Activated naive CD4-positive, alpha-beta T cell treated with anti-CD3 and anti-CD28 coated beads, Interleukin-2, amount 10 ng/mL, durations not matched to agents 7 days and 5 days (primary cell): ENCODE data around the gene GALNT1.

Experiments used
- CTCF ChIA-PET: fragments of 350-600 bp; sonication (Branson Sonifier 250); formaldehyde crosslinking; loops from one replicate; lab custom pipeline; 2021; ENCODE audit warnings: antibody characterized with exemption; lab: Charles Lee
- DNase-seq: peaks from one replicate; pipeline ENCODE4 v3.0.0-alpha.2; 2020
- H3K27ac Mint-ChIP-seq: one replicate; pipeline ENCODE4 v1.8.0; 2021; ENCODE audit warnings: mild to moderate bottlenecking, moderate library complexity, mixed read lengths
- H3K27me3 Mint-ChIP-seq: one replicate; pipeline ENCODE4 v1.8.0; 2021; ENCODE audit warnings: mild to moderate bottlenecking, mixed read lengths
- H3K36me3 Mint-ChIP-seq: one replicate; pipeline ENCODE4 v1.8.0; 2021; ENCODE audit warnings: mixed read lengths
- H3K4me1 Mint-ChIP-seq: one replicate; pipeline ENCODE4 v1.8.0; 2021; ENCODE audit warnings: mixed read lengths
- H3K4me3 Mint-ChIP-seq: one replicate; pipeline ENCODE4 v1.8.0; 2021; ENCODE audit warnings: mild to moderate bottlenecking, moderate library complexity, mixed read lengths
- H3K9me3 Mint-ChIP-seq: one replicate; pipeline ENCODE4 v1.8.0; 2021; ENCODE audit warnings: mixed read lengths

Gene GALNT1

DNA sequence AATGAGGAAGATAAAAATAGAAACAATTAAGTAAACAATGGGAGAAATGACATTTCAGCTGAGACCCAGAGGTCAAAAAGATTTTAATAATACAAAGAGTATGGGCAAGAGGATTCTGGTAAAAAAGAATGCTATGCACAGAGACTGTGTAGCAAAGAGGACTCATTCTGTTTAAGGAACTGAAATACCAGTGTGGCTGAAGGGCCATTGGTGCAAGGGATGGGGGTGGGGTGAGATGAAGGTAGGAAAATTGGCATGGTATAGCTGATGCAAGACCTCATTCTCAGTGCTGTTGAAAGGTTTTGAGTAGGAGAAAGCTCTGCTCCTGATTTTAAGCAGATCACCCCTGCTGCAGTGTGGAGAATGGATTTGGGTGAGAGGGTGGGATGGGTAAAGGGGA, 10.8 kb downstream of the GALNT1 start:
- CTCF ChIA-PET, result interaction anchor here (0.5 kb wide), 1 partner anchor 34 kb away, joined by 3 read pairs; no protein-coding TSS in a partner anchor

DNA sequence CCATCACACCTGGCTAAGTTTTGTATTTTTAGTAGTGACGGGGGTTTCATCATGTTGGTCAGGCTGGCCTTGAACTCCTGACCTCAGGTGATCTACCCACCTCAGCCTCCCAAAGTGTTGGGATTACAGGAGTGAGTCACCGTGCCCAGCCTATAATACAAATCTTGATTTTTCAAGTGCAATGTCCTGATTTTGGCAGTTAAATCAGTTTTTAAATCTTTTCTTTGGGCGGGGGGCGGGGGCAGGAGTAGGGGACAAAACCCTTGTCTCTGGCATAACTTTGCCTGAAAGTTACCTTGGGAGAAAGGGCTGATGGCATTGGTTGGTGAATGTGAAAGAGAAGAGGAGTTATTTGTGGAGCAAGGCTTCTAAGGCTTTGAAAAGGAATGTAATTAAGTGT, 12.3 kb downstream of the GALNT1 start:
- Mint-ChIP-seq H3K4me3 (no peak overlapping the region), H3K9me3 (peaks cover 4% of the 10 kb centered on the region), H3K36me3 (peaks cover 5% of the 10 kb centered on the region), H3K27me3 (no peaks in the 10 kb centered on the region), H3K4me1 (no peaks in the 10 kb centered on the region), H3K27ac (no peak overlapping the region)
- no peak for DNase-seq
- CTCF ChIA-PET, result no interaction called here

More for the DNA sequence above, 10.8 kb downstream of the GALNT1 start:
- Mint-ChIP-seq H3K27me3 (no peaks in the 10 kb centered on the region), H3K4me1 (peaks cover 3% of the 10 kb centered on the region), H3K9me3 (peaks cover 11% of the 10 kb centered on the region), H3K27ac (no peak overlapping the region), H3K4me3 (no peak overlapping the region), H3K36me3 (peaks cover 17% of the 10 kb centered on the region)
- no peak for DNase-seq

DNA sequence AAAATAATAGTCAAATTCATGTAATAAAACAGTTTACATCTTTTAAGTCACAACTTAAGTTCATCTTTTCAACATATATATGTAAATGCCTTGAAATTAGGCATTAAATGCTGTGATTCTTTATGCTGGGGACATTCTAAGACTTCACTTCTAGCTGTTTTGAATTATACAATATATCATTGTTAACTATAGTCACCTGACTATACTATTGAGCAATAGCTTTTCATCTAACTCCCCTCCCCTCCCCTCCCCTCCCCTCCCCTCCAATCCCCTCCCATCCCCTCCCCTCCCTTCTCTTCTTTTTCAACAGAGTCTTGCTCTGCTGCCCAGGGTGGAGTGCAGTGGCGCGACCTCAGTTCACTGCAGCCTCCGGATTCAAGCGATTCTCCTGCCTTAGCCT, 16.2 kb downstream of the GALNT1 start:
- Mint-ChIP-seq H3K27ac (no peak overlapping the region), H3K9me3 (peaks cover 25% of the 10 kb centered on the region), H3K36me3 (peaks cover 16% of the 10 kb centered on the region), H3K27me3 (no peaks in the 10 kb centered on the region), H3K4me3 (no peak overlapping the region), H3K4me1 (no peaks in the 10 kb centered on the region)
- CTCF ChIA-PET, result no interaction called here
- no peak for DNase-seq

DNA sequence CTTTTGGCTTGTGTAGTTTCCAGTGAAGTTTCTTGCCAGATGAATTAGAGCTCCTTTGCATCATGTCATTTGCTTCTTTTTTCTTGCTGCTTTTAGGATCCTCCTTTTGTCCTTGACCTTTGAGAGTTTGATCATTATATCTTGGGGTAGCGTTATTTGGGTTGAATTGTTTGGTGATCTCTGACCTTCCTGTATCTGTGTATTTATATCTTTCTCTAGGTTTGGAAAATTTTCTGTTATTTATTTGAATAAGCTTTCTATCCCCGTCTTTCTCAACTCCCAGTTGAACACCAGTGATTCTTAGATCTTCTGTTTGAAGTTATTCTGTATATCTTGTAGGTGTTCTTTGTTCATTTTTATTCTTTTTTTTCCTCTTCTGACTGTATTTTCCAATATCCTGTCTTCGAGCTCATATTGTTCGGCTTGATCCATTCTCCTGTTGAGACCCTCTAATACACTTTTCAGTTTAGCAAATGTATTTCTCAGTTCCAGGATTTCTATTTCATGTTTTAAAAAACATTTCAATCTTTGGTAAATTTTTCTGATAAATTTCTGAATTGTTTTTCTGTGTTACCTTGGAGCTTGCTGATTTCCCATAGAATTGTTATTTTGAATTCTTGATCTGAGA, 20.8 kb downstream of the GALNT1 start:
- H3K4me1 Mint-ChIP-seq, result no peaks in the 10 kb centered on the region
- CTCF ChIA-PET, result no interaction called here
- no peaks in the 10 kb centered on the region for H3K27me3 Mint-ChIP-seq
- H3K4me3 Mint-ChIP-seq, result no peak overlapping the region
- DNase-seq, result no peak
- peaks cover 42% of the 10 kb centered on the region for H3K9me3 Mint-ChIP-seq
- peaks cover 31% of the 10 kb centered on the region for H3K36me3 Mint-ChIP-seq
- no peak overlapping the region for H3K27ac Mint-ChIP-seq

DNA sequence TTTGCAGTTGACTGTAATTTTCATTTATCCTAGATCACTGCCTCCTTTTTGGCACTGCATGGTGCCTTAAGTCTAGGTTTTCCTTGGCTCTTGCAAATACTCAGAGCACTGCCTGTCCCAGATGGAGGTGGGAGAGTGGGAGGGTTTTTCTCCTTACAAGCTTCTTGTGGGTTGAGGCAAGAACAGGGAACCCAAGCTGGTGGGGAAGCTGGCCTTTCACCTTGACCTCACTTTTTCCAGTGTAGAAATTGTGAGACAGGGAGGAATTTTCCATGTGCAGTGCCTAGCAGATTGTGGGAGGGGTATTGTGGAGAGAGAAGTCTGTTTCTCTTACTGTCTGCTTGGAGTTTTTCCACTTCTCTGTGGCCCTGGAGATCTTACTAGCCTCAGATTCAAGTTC, 21.5 kb downstream of the GALNT1 start:
- CTCF ChIA-PET, result no interaction called here
- H3K36me3 Mint-ChIP-seq, result peaks cover 31% of the 10 kb centered on the region
- H3K27ac Mint-ChIP-seq, result no peak overlapping the region
- H3K4me1 Mint-ChIP-seq, result no peaks in the 10 kb centered on the region
- no peaks in the 10 kb centered on the region for H3K27me3 Mint-ChIP-seq
- peaks cover 42% of the 10 kb centered on the region for H3K9me3 Mint-ChIP-seq
- no peak overlapping the region for H3K4me3 Mint-ChIP-seq
- DNase-seq, result no peak

DNA sequence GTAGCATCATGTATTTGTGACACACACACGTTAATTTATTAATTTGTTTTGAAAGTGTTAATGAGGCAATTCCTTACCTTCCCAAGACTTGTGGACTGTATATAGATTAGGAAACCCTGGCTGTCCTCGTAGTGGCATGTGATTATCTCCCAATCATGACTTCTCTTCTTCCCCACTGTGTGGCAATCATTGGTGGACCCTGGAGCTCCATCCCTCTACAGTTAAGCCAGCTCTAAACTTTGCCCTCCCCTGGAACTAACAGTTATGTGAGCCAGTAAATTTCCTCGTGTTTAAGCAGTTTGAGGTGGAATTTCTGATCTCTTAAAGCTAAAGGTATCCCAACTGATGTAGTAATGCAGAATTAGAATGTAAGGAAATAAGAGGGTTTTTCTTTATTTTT, 22.0 kb downstream of the GALNT1 start:
- H3K36me3 Mint-ChIP-seq, result peaks cover 31% of the 10 kb centered on the region
- H3K27ac Mint-ChIP-seq, result no peak overlapping the region
- H3K4me1 Mint-ChIP-seq, result no peaks in the 10 kb centered on the region
- no peaks in the 10 kb centered on the region for H3K27me3 Mint-ChIP-seq
- no peak overlapping the region for H3K4me3 Mint-ChIP-seq
- DNase-seq, result no peak
- H3K9me3 Mint-ChIP-seq, result peaks cover 38% of the 10 kb centered on the region
- CTCF ChIA-PET, result no interaction called here

DNA sequence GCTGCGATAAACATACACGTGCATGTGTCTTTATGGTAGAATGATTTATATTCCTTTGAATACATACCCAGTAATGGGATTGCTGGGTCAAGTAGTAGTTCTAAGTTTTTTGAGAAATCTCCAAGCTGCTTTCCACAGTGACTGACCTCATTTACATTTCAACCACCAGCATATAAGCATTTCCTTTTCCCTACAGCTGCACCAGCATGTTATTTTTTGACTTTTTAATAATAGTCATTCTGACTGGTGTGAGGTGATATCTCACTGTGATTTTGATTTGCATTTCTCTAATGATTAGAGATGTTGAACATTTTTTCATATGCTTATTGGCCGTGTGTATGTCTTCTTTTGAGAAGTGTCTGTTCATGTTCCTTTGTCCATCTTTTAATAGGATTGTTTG, 22.8 kb downstream of the GALNT1 start:
- CTCF ChIA-PET, result interaction anchor here (2.5 kb wide), 1 partner anchor 12 kb away, joined by 10 read pairs; no protein-coding TSS in a partner anchor
- Mint-ChIP-seq H3K4me3 (no peak overlapping the region), H3K4me1 (no peaks in the 10 kb centered on the region), H3K27me3 (no peaks in the 10 kb centered on the region), H3K9me3 (peaks cover 38% of the 10 kb centered on the region), H3K27ac (no peak overlapping the region), H3K36me3 (peaks cover 29% of the 10 kb centered on the region)
- no peak for DNase-seq

DNA sequence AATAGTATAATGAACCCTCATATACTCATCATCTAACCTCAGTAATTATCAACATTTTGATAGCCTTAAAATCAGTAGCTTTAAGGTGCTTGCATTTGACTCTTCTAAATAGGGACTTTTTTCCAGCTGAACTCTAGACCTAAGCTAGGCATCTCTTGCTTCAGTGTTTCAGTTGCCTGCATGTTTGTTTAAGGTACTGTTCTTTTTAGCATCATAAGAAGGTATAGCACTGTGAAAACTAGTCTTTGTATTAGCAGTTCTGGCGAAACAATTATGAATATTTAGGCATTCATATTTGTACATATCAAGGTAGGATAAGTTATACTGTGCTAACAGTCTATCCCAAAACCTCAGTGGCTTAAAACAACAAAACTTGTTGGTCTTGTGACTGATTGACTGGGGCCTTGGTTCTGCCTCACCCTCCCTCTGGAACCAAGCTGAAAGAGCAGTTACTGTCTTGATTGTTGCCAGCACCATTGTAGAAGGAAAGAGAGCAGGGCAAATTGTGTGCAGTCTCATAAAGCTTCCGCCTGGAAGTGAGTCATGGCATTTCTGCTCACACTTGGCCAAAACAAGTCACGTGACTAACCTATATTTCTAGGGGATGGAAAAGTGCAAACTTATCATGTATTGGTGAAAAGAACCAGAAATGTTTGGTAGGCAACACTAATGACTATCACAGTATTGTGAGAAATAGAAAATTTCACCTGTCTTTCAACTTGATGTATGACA, 24.3 kb downstream of the GALNT1 start:
- Mint-ChIP-seq H3K27me3 (no peaks in the 10 kb centered on the region), H3K4me1 (no peaks in the 10 kb centered on the region), H3K4me3 (no peak overlapping the region), H3K27ac (no peak overlapping the region), H3K9me3 (peaks cover 31% of the 10 kb centered on the region), H3K36me3 (peaks cover 27% of the 10 kb centered on the region)
- no peak for DNase-seq
- CTCF ChIA-PET, result interaction anchor here (2.5 kb wide), 1 partner anchor 10 kb away, joined by 10 read pairs; no protein-coding TSS in a partner anchor

DNA sequence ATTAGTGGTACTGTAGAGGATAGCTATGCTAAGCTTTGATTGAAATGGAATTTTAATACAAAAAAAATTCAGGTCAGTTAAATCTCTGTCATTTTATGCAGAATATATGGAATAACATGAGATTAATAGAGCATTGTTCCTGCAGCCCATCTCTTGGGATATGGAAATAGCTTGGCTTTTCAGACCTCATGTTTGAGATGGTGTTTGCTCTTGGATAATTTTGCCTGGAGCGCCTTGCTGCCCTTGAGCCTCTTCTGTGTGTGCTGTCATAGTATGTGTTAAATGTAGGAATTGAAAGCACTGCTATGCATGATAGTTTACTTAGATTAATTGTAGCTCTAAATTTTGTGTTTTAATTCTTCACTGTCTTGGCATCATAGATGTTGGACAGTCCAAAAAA, 27.7 kb downstream of the GALNT1 start:
- H3K27me3 Mint-ChIP-seq, result no peaks in the 10 kb centered on the region

DNA sequence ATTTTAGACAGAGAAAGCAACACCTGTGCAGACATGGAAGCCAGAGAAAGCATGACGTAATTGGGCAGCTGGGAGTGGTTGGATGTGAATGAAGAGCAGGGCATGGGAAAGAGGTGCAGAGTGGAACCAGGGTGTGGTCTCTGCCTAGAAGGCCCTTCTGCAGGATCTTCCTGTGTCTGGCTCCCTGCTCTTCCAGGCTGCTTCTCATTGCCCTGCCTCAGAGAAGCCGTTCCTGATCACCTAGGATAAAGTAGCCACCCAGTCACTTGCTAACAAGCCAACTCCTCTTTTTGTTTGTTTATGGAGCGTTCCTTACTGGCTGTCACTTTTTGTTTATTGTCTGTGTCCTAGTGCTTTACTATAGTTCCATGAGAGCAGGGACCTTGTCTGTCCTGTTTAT, 28.5 kb downstream of the GALNT1 start:
- Mint-ChIP-seq H3K9me3 (no peaks in the 10 kb centered on the region), H3K27ac (no peak overlapping the region)
- CTCF ChIA-PET, result interaction anchor here (0.6 kb wide), 1 partner anchor 45 kb away, joined by 3 read pairs; no protein-coding TSS in a partner anchor

More for the DNA sequence above, 27.7 kb downstream of the GALNT1 start:
- Mint-ChIP-seq H3K27ac (no peak overlapping the region), H3K36me3 (peaks cover 5% of the 10 kb centered on the region), H3K4me1 (no peaks in the 10 kb centered on the region), H3K9me3 (peaks cover 4% of the 10 kb centered on the region), H3K4me3 (no peak overlapping the region)
- DNase-seq, result no peak
- CTCF ChIA-PET, result no interaction called here

DNA sequence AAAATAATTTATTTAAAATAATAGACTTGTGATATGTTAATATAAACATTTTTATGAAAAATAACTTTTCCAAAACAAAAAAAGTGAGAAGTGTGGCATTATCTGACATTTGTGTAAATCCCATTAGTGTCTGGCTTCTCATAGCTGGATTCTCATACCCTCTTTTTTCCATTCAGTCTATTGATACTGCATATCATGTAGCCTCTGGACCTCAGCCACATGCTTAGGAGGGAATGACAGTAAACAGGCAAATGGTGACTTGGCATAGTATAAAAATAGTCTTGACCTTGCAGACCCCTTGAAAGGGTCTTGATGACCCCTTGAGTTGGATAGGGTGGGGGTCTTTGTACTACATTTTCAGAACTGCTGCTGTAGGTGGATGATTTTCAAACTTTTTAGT, 29.2 kb downstream of the GALNT1 start:
- Mint-ChIP-seq H3K4me3 (no peak overlapping the region), H3K4me1 (peaks cover 3% of the 10 kb centered on the region), H3K27me3 (no peaks in the 10 kb centered on the region), H3K27ac (no peak overlapping the region), H3K9me3 (no peaks in the 10 kb centered on the region), H3K36me3 (no peaks in the 10 kb centered on the region)
- no peak for DNase-seq
- CTCF ChIA-PET, result interaction anchor here (0.6 kb wide), 1 partner anchor 46 kb away, joined by 3 read pairs; no protein-coding TSS in a partner anchor

More for the DNA sequence above, 28.5 kb downstream of the GALNT1 start:
- Mint-ChIP-seq H3K36me3 (no peaks in the 10 kb centered on the region), H3K4me1 (no peaks in the 10 kb centered on the region), H3K27me3 (no peaks in the 10 kb centered on the region), H3K4me3 (no peak overlapping the region)
- DNase-seq, result no peak

DNA sequence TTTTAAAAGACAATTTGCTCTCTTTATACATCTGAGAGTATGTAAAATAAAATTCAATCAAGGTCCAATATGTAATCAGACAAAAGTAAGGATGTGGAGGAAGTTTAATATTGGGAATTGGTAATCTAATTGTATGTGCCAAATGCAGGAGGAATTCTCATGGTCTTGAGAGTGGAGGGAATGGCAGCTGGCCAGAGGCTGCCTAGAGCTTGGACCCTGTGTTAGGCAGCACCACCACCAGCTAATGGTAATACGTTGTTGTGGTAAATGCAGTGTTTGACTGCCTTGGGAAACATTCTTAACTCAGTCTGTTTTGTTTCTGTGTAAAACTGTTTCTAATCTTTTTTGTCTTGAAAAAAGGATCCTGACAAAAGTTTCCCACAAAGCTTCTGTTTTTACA, 30.0 kb downstream of the GALNT1 start:
- H3K4me1 Mint-ChIP-seq, result peaks cover 3% of the 10 kb centered on the region
- no peaks in the 10 kb centered on the region for H3K9me3 Mint-ChIP-seq
- DNase-seq, result no peak
- no peak overlapping the region for H3K27ac Mint-ChIP-seq
- no peaks in the 10 kb centered on the region for H3K36me3 Mint-ChIP-seq
- CTCF ChIA-PET, result no interaction called here
- H3K4me3 Mint-ChIP-seq, result no peak overlapping the region
- no peaks in the 10 kb centered on the region for H3K27me3 Mint-ChIP-seq

DNA sequence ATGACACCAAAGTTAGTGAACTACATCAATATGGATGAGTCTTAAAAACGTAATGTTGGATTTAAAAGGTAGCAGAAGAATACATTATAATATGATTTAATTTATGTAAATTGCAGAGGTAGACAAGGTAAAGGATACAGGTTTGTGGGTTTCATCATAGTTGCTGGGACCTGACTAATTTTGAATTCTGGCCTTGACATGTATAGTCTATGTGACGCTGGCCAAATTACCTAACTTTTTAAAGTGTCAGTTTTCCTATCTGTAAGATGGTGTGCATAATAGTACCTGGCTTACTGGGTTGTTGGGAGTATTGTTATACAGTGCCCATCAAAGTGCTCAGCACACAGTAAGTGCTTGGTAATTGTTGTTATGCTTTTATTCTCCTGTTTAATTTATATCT, 34.5 kb downstream of the GALNT1 start:
- peaks cover 14% of the 10 kb centered on the region for H3K4me1 Mint-ChIP-seq
- CTCF ChIA-PET, result interaction anchor here (1.0 to 1.6 kb wide), 2 partner anchors 11 to 34 kb away, joined by 3 to 10 read pairs; no protein-coding TSS in a partner anchor
- no peak overlapping the region for H3K27ac Mint-ChIP-seq
- DNase-seq, result no peak
- H3K4me3 Mint-ChIP-seq, result no peak overlapping the region
- peaks cover 2% of the 10 kb centered on the region for H3K36me3 Mint-ChIP-seq
- no peaks in the 10 kb centered on the region for H3K9me3 Mint-ChIP-seq
- no peaks in the 10 kb centered on the region for H3K27me3 Mint-ChIP-seq

DNA sequence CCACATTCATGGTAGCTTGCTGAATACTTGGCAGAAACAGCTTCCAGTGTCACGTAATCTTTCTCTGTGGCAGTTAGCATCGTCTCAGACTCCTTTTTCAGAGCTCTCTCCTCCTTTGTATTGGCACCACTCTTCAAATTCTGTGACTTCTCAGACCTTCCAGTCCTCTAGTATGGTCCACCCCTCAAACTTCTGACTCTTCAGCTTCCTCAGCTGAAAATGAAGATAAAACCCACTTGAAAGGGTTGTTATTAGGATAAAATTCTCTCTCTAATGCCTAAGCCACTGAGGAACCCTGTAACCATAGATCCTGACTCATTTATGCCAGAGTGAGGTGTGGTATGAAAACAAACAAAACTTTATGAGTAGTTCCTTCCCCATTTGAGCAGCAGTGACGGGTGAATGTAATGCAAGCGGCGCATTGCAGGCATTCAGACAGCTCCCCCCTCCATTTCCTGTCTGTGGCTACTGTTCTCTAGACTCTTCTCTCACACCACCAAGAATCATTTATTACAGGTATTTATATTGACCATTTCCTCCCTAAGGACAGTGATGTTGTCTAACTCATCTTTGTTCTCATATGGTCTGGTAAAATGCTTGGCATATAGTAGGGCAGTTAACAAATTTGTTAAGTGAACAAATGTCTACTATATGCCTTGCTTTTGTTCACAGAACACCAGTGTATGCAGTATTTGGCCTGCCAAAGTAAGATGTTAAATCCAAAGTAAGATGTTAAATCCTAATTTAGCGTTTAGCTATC, 35.3 kb downstream of the GALNT1 start:
- H3K27me3 Mint-ChIP-seq, result no peaks in the 10 kb centered on the region
- H3K9me3 Mint-ChIP-seq, result no peaks in the 10 kb centered on the region
- peak; percentile 66 for DNase-seq
- CTCF ChIA-PET, result interaction anchor here (1.0 to 1.6 kb wide), 3 partner anchors 12 to 230 kb away, joined by 3 to 10 read pairs (median 5); no protein-coding TSS in a partner anchor
- peaks cover 14% of the 10 kb centered on the region for H3K4me1 Mint-ChIP-seq
- no peak overlapping the region for H3K4me3 Mint-ChIP-seq
- H3K27ac Mint-ChIP-seq, result no peak overlapping the region
- H3K36me3 Mint-ChIP-seq, result peaks cover 2% of the 10 kb centered on the region
